HG03378 (cell line): Measurements from ENCODE around the gene TTLL11.
"Not testable (repeated sequence)": the region's sequence is repeated elsewhere in the genome, so short reads cannot be mapped to it uniquely, and the experiment has no call there.

Experiments
- ATAC-seq: cut with Tn5 transposase; IDR thresholded peaks from one replicate; pipeline ENCODE4 v1.9.1; 2021; ENCODE audit warnings: mild to moderate bottlenecking, moderate library complexity; ENCODE audit not compliant: unreplicated experiment

The TTLL11 gene

GRCh38 chr9:122125509-122126330, 32.6 kb upstream of the TTLL11 start:
- ATAC-seq = no peak

GRCh38 chr9:122125158-122125508, 32.0 kb upstream of the TTLL11 start:
- peak; percentile 64 for ATAC-seq

DNA sequence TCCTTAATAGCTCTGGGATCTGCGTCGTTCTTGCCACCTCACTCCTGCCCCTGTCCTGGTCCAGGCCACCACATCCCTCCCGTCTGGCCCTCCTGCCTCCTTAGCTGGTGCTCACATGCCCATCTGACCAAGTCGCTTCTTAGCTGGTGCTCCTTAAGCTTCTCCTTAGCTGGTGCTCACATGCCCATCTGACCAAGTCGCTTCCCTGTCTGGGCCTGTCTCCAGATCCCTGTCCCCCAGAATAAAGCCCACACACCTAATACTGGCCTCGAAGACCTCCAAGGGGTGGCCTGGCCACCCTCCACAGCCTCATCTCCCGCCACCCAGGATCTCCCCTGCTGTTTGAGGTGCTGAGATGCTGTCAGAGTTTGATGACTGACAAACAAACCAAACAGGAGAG, 31.4 kb upstream of the TTLL11 start:
- ATAC-seq = no peak

- no peak for ATAC-seq
Measured at GRCh38 chr9:122124048-122124447, 30.9 kb upstream of the TTLL11 start.

GRCh38 chr9:122122903-122123632, 30.0 kb upstream of the TTLL11 start:
- no peak for ATAC-seq

GRCh38 chr9:122122468-122122867, 29.4 kb upstream of the TTLL11 start:
- ATAC-seq = no peak

DNA sequence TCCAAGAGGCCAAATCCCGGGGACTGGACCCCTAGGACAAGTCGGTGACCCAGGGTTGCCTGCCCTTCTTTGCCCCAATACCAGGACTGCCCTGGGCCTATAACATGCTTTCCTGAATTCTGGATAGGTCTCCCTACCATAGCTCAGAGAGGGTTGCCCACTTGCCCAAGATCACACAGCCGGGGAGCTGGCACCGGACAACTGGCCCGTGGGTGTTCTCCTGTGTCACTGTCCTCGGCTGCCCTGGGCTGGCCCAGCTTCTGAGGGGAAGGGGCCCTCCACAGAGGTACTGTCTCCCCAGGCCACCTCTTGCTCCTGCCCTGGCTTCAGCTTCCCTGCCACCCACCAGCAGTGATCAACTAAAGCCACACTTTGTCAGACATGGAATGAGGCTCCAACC, 28.8 kb upstream of the TTLL11 start:
- ATAC-seq = no peak

DNA sequence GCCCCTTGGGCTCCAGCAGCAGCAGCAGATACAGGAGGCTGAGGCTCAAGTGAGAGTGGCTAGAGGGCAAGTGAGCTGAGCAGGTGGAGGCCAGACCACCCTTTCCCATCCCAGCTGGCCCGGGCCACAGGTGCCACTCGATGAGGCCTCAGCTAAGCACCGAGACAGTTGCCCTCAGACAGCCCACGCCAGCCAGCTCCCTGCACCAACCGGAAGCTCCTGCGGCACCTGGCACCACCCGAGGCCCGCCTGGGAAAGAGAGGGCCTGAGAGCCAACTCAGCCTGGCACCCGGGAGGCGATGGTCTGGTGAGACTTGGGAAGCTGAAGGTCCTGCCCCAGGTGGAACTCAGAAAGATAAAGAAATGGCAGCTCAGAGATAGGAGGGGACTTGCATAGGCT, 28.3 kb upstream of the TTLL11 start:
- no peak for ATAC-seq

DNA sequence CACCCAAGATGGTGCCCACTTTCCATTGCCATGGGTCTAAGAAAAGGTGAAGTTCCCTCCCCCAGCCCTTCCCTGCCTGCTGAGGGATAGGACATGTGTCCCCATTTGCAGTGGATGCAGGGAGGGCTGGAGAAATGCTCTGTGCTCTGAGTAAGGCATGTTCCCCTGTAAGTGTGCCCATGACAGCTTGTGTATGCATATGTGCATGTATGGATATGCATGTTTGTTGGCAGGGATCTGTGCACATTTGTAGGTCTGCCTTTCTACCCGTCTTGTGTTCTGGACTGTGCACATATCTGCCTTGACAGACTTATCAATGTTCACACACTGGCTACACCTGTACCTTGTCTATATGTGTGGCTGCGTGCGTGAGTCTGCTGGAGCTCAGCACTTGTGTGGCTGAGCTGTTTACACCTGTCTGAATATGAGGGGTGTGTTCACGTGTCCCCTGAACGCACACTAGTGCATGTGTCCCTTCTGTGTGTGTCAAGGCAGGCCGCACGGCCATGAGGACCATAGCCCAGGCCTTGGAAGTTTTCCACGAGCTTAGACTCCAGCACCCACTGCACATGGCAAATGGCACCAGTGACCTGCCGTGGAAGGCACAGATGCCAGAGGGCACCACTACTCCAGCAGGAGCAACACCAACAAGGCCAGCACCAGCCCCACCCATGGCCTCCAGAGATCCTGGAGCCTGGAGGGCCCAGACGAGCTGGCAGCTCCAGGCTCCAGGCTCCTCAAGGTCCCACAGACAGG, 27.4 kb upstream of the TTLL11 start:
- ATAC-seq = no peak

- no peak for ATAC-seq
Measured at GRCh38 chr9:122119721-122120120, 26.6 kb upstream of the TTLL11 start.

DNA sequence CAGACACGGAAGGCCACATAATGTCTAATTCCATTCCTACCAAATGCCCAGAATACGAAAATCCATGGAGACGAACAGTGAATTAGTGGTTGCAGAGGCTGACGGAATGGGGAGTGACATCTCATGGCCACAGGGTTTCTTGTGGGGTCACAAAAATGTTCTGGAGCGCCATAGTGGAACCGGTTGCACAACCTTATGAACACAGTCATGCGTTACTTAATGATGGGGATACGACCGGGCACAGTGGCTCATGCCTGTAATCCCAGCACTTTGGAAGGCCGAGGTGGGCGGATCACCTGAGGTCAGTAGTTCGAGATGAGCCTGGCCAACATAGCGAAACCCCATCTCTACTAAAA, 26.0 kb upstream of the TTLL11 start:
- ATAC-seq = no peak

GRCh38 chr9:122118343-122119165, 25.4 kb upstream of the TTLL11 start:
- ATAC-seq = no peak

DNA sequence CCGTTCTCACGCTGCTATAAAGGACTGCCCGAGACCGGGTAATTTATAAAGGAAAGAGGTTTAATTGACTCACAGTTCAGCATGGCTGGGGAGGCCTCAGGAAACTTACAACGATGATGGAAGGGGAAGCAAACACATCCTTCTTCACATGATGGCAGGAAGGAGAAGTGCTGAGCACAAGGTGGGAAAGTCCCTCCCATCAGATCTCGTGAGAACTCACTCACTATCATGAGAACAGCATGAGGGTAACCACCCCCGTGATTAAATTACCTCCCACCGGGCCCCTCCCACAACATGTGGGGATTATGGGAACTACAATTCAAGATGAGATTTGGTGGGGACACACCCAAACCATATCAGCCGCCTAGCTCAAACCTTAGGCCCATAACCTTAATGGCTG, 24.1 kb upstream of the TTLL11 start:
- ATAC-seq = not testable (repeated sequence)

DNA sequence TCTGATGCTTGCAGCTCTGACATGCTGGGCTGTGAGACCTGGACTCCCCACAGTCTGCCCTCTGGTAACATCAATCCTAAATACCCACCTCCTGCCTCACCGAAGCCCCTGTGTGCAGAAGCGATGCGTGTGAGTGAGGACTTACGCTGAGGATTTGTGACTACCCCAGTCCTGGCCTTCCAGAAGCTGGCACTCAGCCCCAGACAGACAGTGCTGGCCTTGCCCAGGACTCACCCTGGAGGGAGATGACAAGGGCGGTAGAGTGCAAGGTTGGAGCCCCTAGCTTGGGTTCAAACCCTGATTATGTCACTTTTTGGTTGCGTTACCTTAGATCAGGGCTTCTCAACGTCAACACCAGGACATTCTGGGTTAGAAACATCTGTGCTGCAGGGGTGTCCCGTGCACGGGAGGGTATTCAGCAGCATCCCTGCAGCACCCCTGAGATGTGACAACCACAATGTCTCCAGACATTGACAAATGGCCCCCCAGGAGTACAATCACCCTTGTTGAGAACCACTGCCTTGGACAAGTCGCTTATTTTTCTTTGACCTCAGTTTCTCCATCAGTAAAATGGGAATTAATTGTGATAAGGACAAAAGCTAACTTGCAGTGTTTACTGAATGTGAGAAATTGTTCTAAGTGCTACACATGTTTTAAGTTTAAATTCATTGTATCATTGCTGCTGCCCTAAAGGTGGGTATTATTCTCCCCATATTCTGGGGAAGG, 23.5 kb upstream of the TTLL11 start:
- ATAC-seq = no peak

DNA sequence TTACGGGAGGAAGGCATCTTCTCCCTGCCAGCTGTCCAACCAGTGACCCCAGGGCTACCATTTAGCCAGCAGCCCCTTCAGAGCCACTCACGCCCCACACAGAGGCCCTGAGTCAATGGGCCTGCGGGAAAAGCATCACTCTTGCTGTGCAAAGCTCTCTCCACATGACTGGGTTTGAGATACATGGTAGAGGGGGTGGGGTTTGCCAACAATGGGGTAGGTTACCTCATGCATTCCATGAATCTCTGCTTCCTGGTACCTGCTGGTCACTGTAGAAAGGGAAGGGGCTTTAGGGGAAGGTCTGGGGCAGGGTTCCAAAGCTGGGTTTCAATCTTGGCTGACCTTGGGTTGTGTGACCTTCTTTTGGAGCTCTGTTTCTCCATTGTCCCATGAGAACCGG, 22.9 kb upstream of the TTLL11 start:
- no peak for ATAC-seq

DNA sequence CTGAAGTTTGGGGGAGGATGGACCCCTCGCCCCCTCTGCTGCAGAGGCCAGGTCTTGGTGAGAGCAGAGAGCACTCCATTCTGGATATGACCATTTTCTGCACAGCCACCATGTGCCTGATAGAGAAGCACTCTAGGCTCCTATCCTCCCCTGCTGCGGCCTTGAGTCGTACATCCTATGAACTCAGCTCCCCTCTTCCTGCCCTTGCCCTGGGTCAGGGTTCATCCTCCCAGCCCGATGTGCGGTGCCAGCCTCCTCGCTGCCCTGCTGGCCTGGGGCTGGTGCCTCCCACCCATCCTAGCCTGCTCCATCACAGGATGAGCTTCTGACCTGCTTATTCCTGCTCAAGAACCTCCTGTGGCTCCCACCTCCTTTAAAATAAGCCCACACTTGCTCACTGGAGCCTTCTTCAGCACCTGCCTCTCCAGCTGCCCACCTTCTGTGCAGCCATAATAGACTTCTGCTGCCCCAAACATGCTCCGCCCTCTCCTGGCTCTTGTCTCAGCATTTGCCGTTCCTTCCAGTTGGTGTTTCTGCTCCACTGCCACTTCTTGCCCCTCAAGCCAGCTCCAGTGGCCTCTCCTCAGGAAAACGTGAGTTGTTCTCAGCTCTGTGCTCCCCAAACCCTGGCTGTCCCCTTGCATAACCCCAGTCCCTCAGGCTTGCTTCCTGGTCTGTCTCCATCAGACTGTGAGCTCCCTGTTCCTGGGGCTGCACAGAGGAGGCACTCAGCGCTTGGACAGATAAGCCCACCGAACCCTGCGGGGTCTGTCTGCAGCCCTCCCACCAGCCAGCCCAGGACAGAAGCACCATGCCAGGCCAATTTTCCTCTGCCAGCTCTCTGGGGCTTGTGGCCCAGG, 22.3 kb upstream of the TTLL11 start:
- ATAC-seq = no peak

DNA sequence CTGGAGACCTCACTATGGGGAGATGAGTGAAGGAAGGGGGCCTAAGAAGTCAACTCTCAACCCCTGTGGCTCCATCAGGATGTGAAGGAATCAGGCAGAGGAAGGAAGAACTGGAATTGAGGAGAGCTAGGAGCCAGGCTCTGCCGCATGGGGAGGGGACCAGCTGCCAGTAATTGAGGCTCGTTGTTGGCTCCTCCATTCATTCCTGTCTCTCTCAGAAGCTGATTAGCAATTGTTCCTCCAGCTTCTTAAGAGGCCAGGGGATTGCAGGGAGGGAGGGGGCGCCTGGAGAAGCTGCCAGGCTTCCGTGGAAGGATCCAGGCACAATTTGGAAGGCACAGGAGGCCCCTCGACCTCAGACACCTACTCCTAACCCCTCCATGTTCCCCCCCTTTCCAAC, 20.5 kb upstream of the TTLL11 start:
- no peak for ATAC-seq

DNA sequence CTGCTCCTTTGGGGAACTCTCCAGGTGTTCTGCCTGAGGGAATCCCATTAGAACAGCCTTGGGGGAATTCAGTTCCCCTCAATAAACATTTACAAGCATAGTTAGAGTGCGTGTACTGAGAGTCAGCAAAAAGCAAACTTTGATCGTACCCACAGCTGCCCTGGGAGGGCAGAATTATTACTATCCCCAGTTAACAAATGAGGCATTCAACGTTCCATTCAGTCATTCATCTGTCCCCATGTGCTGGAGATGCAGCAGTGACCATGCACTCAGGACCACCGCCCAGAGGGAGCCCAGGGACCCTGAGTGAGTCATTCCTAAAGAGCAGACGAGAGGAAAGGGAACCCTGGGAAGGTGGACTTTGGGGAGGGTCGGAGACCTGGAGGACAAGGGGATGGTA, 19.1 kb upstream of the TTLL11 start:
- no peak for ATAC-seq

GRCh38 chr9:122111413-122112085, 18.4 kb upstream of the TTLL11 start:
- ATAC-seq = no peak
